Heart left ventricle (tissue), 16 donors: ENCODE measurements around the gene HIKESHI. TPM values are rescaled to one million over a fixed set of nuclear protein-coding genes. Genes with fewer than 3 reads are reported as not detected.
A peak's percentile ranks its signal among the peaks of the same experiment; 100 is the strongest.
"Not testable (repeated sequence)": the region's sequence is repeated elsewhere in the genome, so short reads cannot be mapped to it uniquely, and the experiment has no call there.

Experiments used
- ATAC-seq, 4 donors: fragments of 200-7000 bp; cut with Tn5 transposase; one replicate each; pipeline ENCODE4 v1.9.1; 2020 to 2022; ENCODE audit warnings: moderate library complexity in 4 of 4, mild to moderate bottlenecking in 3 of 4, moderate number of reproducible peaks in 1 of 4
- DNase-seq, 5 donors: peaks; one replicate each; pipeline ENCODE4 v3.0.0-alpha.2; 2020
- H3K27ac ChIP-seq, 12 donors: fragments of 200-600 bp; sonication (generic) in 4 of 12; one replicate each; pipeline versions ENCODE4 v1.5.0 to v1.8.0; 2016 to 2022; ENCODE audit warnings: mild to moderate bottlenecking in 2 of 12
- H3K27me3 ChIP-seq, 9 donors: fragments of 200-600 bp; sonication (generic) in 2 of 9; one replicate each; pipeline versions ENCODE4 v1.5.1 to v1.8.0; 2016 to 2022; ENCODE audit warnings: mild to moderate bottlenecking in 3 of 9
- H3K36me3 ChIP-seq, 9 donors: fragments of 200-600 bp; sonication (generic) in 2 of 9; one replicate each; pipeline versions ENCODE4 v1.5.0 to v1.8.0; 2018 to 2022; ENCODE audit warnings: mild to moderate bottlenecking in 2 of 9
- H3K4me1 ChIP-seq, 12 donors: fragments of 200-600 bp; sonication (generic) in 4 of 12; one replicate each; pipeline versions ENCODE4 v1.5.0 to v1.8.0; 2016 to 2022; ENCODE audit warnings: mild to moderate bottlenecking in 3 of 12
- H3K4me3 ChIP-seq, 12 donors: fragments of 200-600 bp; sonication (generic) in 4 of 12; one replicate each; pipeline versions ENCODE4 v1.5.0 to v1.8.0; 2017 to 2022; ENCODE audit warnings: mild to moderate bottlenecking in 9 of 12, moderate library complexity in 4 of 12
- H3K9me3 ChIP-seq, 12 donors: fragments of 200-600 bp; sonication (generic) in 4 of 12; one replicate each; pipeline versions ENCODE4 v1.5.0 to v1.8.0; 2016 to 2022; ENCODE audit warnings: mild to moderate bottlenecking in 1 of 12
- POLR2A ChIP-seq, 2 donors: fragments of 450-650 bp; IDR thresholded peaks; one replicate each; pipeline ENCODE4 v1.6.1; 2017; ENCODE audit warnings: antibody characterized with exemption in 2 of 2, mild to moderate bottlenecking in 2 of 2, moderate library complexity in 2 of 2
- WGBS, 4 donors: extraction: QIAGEN DNeasy Blood & Tissue Kit in 2 of 4; methylation state at CpG; one replicate each; pipeline versions ENCODE4 v1.1.5 to v1.1.7; 2013 to 2018; 5-methylcytosine and 5-hydroxymethylcytosine counted together
- intact Hi-C, 10 donors: fragments of 100-400 bp; cut with DNase I; formaldehyde crosslinking; loops; one replicate each; pipeline versions ENCODE4 v1.11.1 to v1.14.2; 2022
- polyA plus RNA-seq, 2 donors: library from polyadenylated mRNA; stranded (reverse); fragments of 200-250 nt; gene quantifications; one replicate each; pipeline ENCODE4 v1.2.3, GENCODE V29; 2013
- total RNA-seq, 9 donors: library from RNA; depleted of rRNA in 2 of 9; stranded (reverse); fragments of >200 nt in 2 of 9; fragmentation: NEBNext Ultra II Directional in 3 of 9; extraction: Animal tissue kit (Norgen Biotek cat#: 25700) in 3 of 9; gene quantifications; one replicate each; pipeline versions ENCODE4 v1.1.0 to v1.2.4, GENCODE V29; 2016 to 2023
- TF ChIP-seq, protein P1 (sequence below), 12 donors: fragments of 200-600 bp; sonication (generic) in 4 of 12; IDR thresholded peaks; one replicate each; pipeline versions ENCODE4 v1.5.0 to v1.8.0; 2018 to 2022; ENCODE audit warnings: antibody characterized with exemption in 12 of 12, mild to moderate bottlenecking in 5 of 12
- donor health status: ischemic (EF 13 %, LVEDD 7.1; RV severe dilation, severe dysfunction).
- donor health status: healthy with polysubstance abuse.
- donor health status: DM: no; HTN: yes; CAD: no.
- donor health status: DM: no; HTN: no; CAD: no.
- donor health status: ischemic (EF 25% LVEDD 6.9; RV normal size, moderate dysfunction).
- donor health status: ischemic (EF 25% LVEDD 5.7; RV mildly dilated, moderate dysfunction).
- donor health status: healthy.
- donor health status: DM: yes; HTN: yes; CAD: no.
- donor health status: ischemic (EF 35%, LVEDD 5.7; RV mildly dilated, moderate dysfunction).
- donor health status: nonischemic (EF 11% LVEDD 7.7; RV severe dilation, severe dysfunction).
- donor health status: DM: yes; HTN: yes; CAD: no.
- donor health status: PGD.
- donor health status: ischemic (EF 29% LVEDD 5.4; RV normal size, mild dysfunction).
- donor health status: nonischemic (EF 23%, LVEDD 6.1; RV moderate dilation, normal function).

The HIKESHI gene
- total and polyA plus RNA-seq, 11 donors = 30.9 to 79.1 (median 47.6) TPM

DNA sequence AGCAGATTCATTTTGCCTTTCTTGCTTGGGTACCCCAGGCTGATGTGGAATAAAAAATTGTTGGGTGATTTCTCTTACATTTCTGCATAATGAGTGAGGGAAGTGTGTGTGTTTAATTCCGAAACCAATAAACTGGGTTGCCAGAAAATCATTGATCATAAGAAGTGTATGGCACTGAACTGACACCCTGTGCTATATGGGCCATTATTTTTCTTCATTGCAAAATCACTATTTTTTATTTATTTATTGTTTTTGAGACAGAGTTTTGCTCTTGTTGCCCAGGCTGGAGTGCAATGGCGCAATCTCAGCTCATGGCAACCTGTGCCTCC, 14.6 kb upstream of the HIKESHI start:
- H3K4me3 ChIP-seq = no peak overlapping the region
- no peak overlapping the region for H3K27ac ChIP-seq
- intact Hi-C loops = loop anchor here in 2 of 10 donors (10.0 kb wide), 2 partner anchors 433 to 583 kb away; partner anchors contain the start of gene CCDC83 (in 1 of the 2)
- H3K9me3 ChIP-seq = no peaks in the 10 kb centered on the region
- WGBS, 4 donors = 94 to 100% (median 97%) methylated on average over 2 of the region's 2 CpGs
- ATAC-seq (no peak), DNase-seq (no peak)
- peaks cover 0 to 14% (median 9%) of the 10 kb centered on the region in 9 donors for H3K36me3 ChIP-seq
- H3K4me1 ChIP-seq = peaks cover 0 to 9% (median 0%) of the 10 kb centered on the region in 12 donors
- H3K27me3 ChIP-seq = no peaks in the 10 kb centered on the region
- TF ChIP-seq, protein P1, sequence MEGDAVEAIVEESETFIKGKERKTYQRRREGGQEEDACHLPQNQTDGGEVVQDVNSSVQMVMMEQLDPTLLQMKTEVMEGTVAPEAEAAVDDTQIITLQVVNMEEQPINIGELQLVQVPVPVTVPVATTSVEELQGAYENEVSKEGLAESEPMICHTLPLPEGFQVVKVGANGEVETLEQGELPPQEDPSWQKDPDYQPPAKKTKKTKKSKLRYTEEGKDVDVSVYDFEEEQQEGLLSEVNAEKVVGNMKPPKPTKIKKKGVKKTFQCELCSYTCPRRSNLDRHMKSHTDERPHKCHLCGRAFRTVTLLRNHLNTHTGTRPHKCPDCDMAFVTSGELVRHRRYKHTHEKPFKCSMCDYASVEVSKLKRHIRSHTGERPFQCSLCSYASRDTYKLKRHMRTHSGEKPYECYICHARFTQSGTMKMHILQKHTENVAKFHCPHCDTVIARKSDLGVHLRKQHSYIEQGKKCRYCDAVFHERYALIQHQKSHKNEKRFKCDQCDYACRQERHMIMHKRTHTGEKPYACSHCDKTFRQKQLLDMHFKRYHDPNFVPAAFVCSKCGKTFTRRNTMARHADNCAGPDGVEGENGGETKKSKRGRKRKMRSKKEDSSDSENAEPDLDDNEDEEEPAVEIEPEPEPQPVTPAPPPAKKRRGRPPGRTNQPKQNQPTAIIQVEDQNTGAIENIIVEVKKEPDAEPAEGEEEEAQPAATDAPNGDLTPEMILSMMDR (IDR thresholded peaks at IDR 0.05) = no peak
- TF ChIP-seq POLR2A (IDR thresholded peaks at IDR 0.05) = no peak

DNA sequence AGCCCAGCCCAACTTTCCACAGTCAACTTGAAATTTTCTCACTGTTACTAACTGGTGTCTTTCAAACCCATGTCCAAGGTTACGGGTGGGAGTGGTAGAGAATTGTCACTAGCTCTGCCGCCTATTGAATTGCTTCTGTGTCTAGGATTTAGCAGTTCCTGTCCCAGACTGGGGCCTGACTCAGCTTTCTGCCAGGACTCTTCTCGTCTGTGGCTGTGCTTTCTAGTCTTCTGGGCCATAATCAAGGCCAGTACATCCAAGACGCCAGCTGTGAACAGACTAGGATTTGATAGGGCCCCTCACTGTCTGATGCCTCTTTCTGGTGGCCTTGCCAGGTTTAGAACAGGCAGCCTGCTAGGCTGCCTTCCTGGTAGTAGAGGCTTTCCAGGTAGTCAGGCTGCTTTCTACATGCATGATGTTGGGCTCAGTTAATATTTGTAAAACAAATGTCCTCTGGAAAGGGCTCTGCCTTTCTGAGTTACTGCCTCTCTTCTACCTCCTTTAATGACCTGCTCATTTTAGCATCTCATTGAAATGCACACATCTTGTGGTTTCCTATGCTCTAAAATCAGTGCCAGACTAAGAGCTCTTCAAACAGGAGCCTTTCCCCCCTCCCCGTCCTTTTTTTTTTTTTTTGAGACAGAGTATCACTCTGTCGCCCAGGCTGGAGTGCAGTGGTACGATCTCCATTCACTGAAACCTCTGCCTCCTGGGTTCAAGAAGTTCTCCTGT, 13.1 kb upstream of the HIKESHI start:
- no peaks in the 10 kb centered on the region for H3K9me3 ChIP-seq
- H3K36me3 ChIP-seq = peaks cover 0 to 13% (median 7%) of the 10 kb centered on the region in 9 donors
- H3K4me3 ChIP-seq = no peak overlapping the region
- H3K27me3 ChIP-seq = no peaks in the 10 kb centered on the region
- no peak for TF ChIP-seq POLR2A (IDR thresholded peaks at IDR 0.05)
- TF ChIP-seq, protein P1 (IDR thresholded peaks at IDR 0.05) = no peak
- no peak for DNase-seq
- intact Hi-C loops = loop anchor here in 2 of 10 donors (10.0 kb wide), 2 partner anchors 434 to 584 kb away; partner anchors contain the start of gene CCDC83 (in 1 of the 2)
- ATAC-seq = peak in 3 of 4 donors; percentile 34 to 70 (median 62)
- 76 to 84% (median 81%) methylated on average over 7 of the region's 7 CpGs for WGBS, 4 donors
- H3K27ac ChIP-seq = no peak overlapping the region
- peaks cover 0 to 9% (median 0%) of the 10 kb centered on the region in 12 donors for H3K4me1 ChIP-seq

DNA sequence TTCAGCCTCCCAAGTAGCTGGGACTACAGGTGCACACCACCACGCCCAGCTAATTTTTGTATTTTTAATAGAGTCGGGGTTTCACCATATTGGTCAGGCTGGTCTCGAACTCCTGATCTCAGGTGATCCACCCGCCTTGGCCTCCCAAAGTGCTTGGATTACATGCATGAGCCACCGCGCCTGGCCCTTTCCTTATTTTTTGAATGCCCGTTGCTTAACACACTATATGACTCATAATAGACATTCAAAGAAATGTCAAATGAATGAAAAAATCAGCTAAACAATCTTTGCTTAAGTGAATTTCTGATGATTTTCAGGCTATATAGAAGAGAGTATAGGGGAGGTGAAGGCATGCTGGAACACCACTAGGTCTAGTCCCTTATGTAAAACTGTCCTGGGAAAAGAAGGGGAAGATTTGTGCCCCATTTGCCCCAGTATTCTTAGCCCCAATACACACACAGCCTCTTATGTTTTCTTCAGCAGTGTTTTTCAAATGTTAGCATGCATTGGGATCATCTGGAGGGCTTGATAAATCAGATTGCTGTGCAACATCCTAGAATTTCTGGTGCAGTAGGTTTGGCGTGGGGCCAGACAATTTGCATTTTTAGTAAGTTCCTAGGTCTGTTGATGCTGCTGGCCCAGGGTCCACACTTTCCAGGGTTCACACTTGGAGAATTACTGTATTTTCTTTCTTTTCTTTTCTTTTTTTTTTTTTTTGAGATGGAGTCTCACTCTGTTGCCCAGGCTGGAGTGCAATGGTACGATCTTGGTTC, 12.3 kb upstream of the HIKESHI start:
- H3K4me3 ChIP-seq, ATAC-seq, H3K36me3 ChIP-seq, H3K4me1 ChIP-seq, H3K9me3 ChIP-seq, DNase-seq, H3K27me3 ChIP-seq, H3K27ac ChIP-seq: not testable (repeated sequence)
- 91 to 98% (median 96%) methylated on average over 9 of the region's 9 CpGs for WGBS, 4 donors
- intact Hi-C loops = loop anchor here (5.0 to 10.0 kb wide), 5 partner anchors 345 to 585 kb away; partner anchors contain the start of gene CCDC83 (in 7 of the 10)

DNA sequence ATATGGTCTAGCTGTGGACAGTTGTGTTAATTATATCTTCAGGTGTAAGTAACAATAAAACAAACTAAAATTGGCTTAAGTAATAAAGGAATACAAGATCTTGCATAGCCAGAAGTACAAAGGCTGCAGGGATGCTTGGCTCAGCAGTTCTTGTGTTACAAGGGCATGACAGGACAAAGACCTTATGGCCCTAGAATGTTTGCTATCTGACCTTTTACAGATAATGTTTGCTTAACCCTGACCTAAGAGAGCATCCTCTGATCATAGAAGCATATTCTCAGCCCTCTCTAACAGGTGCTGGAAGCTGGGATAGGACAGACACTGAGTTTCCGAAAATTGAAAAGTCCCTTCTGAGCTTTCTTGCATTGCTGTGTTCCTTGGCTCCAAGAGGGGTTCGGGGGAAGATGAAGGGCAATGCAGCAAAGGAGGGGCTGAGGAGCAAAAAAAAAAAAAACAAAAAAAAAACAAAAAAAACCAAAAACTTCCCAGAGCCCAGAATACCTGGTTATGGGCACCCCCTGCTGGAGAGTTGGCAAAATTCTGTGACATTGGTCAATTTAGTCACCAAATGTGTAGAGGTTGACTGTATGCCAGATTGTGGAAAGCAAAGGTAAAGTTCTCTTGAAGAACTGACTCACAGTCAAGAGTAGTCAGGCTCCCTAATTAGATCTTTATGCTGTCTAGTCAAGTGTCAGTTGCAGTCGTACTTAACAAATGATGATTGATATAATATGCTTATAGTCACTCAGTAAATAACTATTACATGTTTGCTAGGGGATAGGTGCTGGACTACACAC, 10.4 kb upstream of the HIKESHI start:
- H3K27ac ChIP-seq = no peak overlapping the region
- no peaks in the 10 kb centered on the region for H3K9me3 ChIP-seq
- intact Hi-C loops = loop anchor here (5.0 to 10.0 kb wide), 4 partner anchors 347 to 437 kb away; partner anchors contain the start of gene CCDC83 (in 6 of the 10)
- TF ChIP-seq POLR2A (IDR thresholded peaks at IDR 0.05) = no peak
- TF ChIP-seq, protein P1 (IDR thresholded peaks at IDR 0.05) = peak; percentile 36 to 68 (median 54)
- H3K4me1 ChIP-seq = peaks cover 0 to 9% (median 0%) of the 10 kb centered on the region in 12 donors
- H3K36me3 ChIP-seq = no peaks in the 10 kb centered on the region
- ATAC-seq (peak in 1 of 4 donors; percentile 34), DNase-seq (peak in 2 of 5 donors; percentile 12 to 33)
- no peak overlapping the region for H3K4me3 ChIP-seq
- WGBS, 4 donors = 48 to 56% (median 50%) methylated on average over 3 of the region's 3 CpGs
- H3K27me3 ChIP-seq = no peaks in the 10 kb centered on the region
